Peyer's patch (tissue), 4 donors: Measurements from ENCODE around the gene ARMC8.

Source experiments
- CTCF ChIP-seq, 6 experiments: fragments of 450-650 bp in 4 of 6; fragments of 200-600 bp in 2 of 6; sonication (generic) in 1 of 6; IDR thresholded peaks; one replicate each; pipeline ENCODE4 v1.5.1; 2017 to 2019; ENCODE audit warnings: antibody characterized with exemption in 6 of 6, mild to moderate bottlenecking in 3 of 6, moderate library complexity in 1 of 6
- POLR2A ChIP-seq, 2 donors: fragments of 450-650 bp; IDR thresholded peaks; one replicate each; pipeline ENCODE4 v1.5.1; 2017; ENCODE audit warnings: antibody characterized with exemption in 2 of 2, mild to moderate bottlenecking in 2 of 2, moderate library complexity in 2 of 2

GRCh38 chr3:138157743-138158142 lies 29.4 kb upstream of the ARMC8 start:
- TF ChIP-seq POLR2A (IDR thresholded peaks at IDR 0.05) (no peak), CTCF (IDR thresholded peaks at IDR 0.05) (no peak)
